A549 (cell line): ENCODE results near the gene ATP10B. TPM values are rescaled to one million over a fixed set of nuclear protein-coding genes. Genes with fewer than 3 reads are reported as not detected.

Source experiments
- ATAC-seq, 2 experiments: fragments of 200-7000 bp in 1 of 2; fragments of >200 bp in 1 of 2; cut with Nextera tagmentation in 1 of 2; cut with Tn5 transposase in 1 of 2; 3 replicates each; pipeline versions ENCODE4 v1.8.0 to v1.9.1; 2018 to 2020; ENCODE audit warnings: mild to moderate bottlenecking in 1 of 2, moderate library complexity in 1 of 2
- CTCF ChIA-PET: fragments of 300-600 bp; sonication (Branson Sonifier 250); formaldehyde crosslinking; extraction: SDS; loops from one replicate; lab custom pipeline; 2021; ENCODE audit warnings: antibody characterized with exemption, inconsistent platforms; lab: Yijun Ruan, JAX
- POLR2A ChIA-PET: fragments of 350-600 bp; formaldehyde crosslinking; extraction: SDS; loops from one replicate; lab custom pipeline; 2021; ENCODE audit warnings: antibody characterized with exemption, inconsistent platforms; lab: Yijun Ruan, JAX
- DNase-seq, 2 experiments: peaks; one replicate each; pipeline versions ENCODE4 v3.0.0 to v3.0.0-alpha.2; 2011 to 2016; ENCODE audit warnings: low read depth in 1 of 2, low spot score in 1 of 2
- FAIRE-seq: peaks from 2 replicates; lab custom pipeline; 2011; peaks lifted over from hg19 to GRCh38; lab: Jason Lieb, UNC
- H3K27ac ChIP-seq, 2 experiments: fragments of >200 bp; sonication (Bioruptor Twin); formaldehyde crosslinking; 3 replicates each; pipeline ENCODE4 v1.5.1; 2016 to 2017
- H3K4me1 ChIP-seq: fragments of >200 bp; sonication (Bioruptor Twin); formaldehyde crosslinking; 3 replicates; pipeline ENCODE4 v1.6.1; 2016
- H3K4me2 ChIP-seq: fragments of >200 bp; sonication (Bioruptor Twin); formaldehyde crosslinking; 3 replicates; pipeline ENCODE4 v1.6.1; 2016
- H3K4me3 ChIP-seq: fragments of >200 bp; sonication (Bioruptor Twin); formaldehyde crosslinking; 3 replicates; pipeline ENCODE4 v1.5.1; 2016
- H3K9me3 ChIP-seq: fragments of >200 bp; sonication (Bioruptor Twin); formaldehyde crosslinking; 3 replicates; pipeline ENCODE4 v1.6.1; 2016
- E2F6 ChIP-seq: IDR thresholded peaks from 2 replicates; pipeline ENCODE4 v1.6.1; 2012; ENCODE audit warnings: low read depth, borderline replicate concordance
- EHF ChIP-seq: fragments of 250-450 bp; sonication (Bioruptor Pico); IDR thresholded peaks from 2 replicates; pipeline ENCODE4 v1.5.0; 2020; ENCODE audit warnings: mild to moderate bottlenecking
- EHMT2 ChIP-seq: fragments of 200-600 bp; sonication (generic); IDR thresholded peaks from 2 replicates; pipeline ENCODE4 v1.6.1; 2016; ENCODE audit warnings: antibody characterized with exemption, low read depth, mild to moderate bottlenecking, moderate library complexity
- EP300 ChIP-seq, 2 experiments: fragments of >200 bp; sonication (Bioruptor Twin); formaldehyde crosslinking; IDR thresholded peaks; 2 replicates in 1 of 2; 3 replicates in 1 of 2; pipeline ENCODE4 v1.6.1; 2016 to 2017
- ESRRA ChIP-seq: fragments of 150-350 bp; IDR thresholded peaks from 2 replicates; pipeline ENCODE4 v1.6.1; 2014; ENCODE audit warnings: mild to moderate bottlenecking, low read length, borderline replicate concordance
- FOSL2 ChIP-seq, 2 experiments: fragments of 450-650 bp in 1 of 2; fragments of >200 bp in 1 of 2; sonication (Bioruptor Twin) in 1 of 2; formaldehyde crosslinking; IDR thresholded peaks; 2 replicates each; pipeline versions ENCODE4 v1.5.0 to v1.6.1; 2016 to 2020; ENCODE audit warnings: mild to moderate bottlenecking in 1 of 2, moderate library complexity in 1 of 2
- HMGXB4 ChIP-seq: fragments of 250-450 bp; sonication (Bioruptor Pico); IDR thresholded peaks from 2 replicates; pipeline ENCODE4 v1.5.0; 2021; ENCODE audit warnings: mild to moderate bottlenecking, moderate library complexity, borderline replicate concordance
- HOXB13 ChIP-seq: fragments of 250-450 bp; sonication (Bioruptor Pico); IDR thresholded peaks from 2 replicates; pipeline ENCODE4 v1.5.0; 2020; ENCODE audit warnings: low read depth, mild to moderate bottlenecking, moderate library complexity
- HOXB5 ChIP-seq: fragments of 250-450 bp; sonication (Bioruptor Pico); IDR thresholded peaks from 2 replicates; pipeline ENCODE4 v1.5.0; 2020; ENCODE audit warnings: mild to moderate bottlenecking, moderate library complexity
- KDM1A ChIP-seq: fragments of 200-600 bp; sonication (generic); IDR thresholded peaks from 2 replicates; pipeline ENCODE4 v1.6.1; 2016; ENCODE audit warnings: low read depth, mild to moderate bottlenecking
- MAFK ChIP-seq: fragments of 450-650 bp; IDR thresholded peaks from 2 replicates; pipeline ENCODE4 v1.6.1; 2014; ENCODE audit not compliant: partially characterized antibody
- NFE2L2 ChIP-seq: fragments of 150-350 bp; conservative IDR thresholded peaks from 2 replicates; pipeline ENCODE4 v1.6.1; 2014; ENCODE audit warnings: low read length
- POLR2AphosphoS2 ChIP-seq: conservative IDR thresholded peaks from 2 replicates; pipeline ENCODE4 v1.6.1; 2012; ENCODE audit warnings: low read length, improper control_type of control experiment, inconsistent platforms
- RARB ChIP-seq: fragments of 250-450 bp; sonication (Bioruptor Pico); IDR thresholded peaks from 2 replicates; pipeline ENCODE4 v1.8.0; 2021; ENCODE audit warnings: mild to moderate bottlenecking, moderate library complexity
- RNF2 ChIP-seq: fragments of 200-600 bp; sonication (generic); IDR thresholded peaks from 2 replicates; pipeline ENCODE4 v1.6.1; 2016; ENCODE audit warnings: low read depth, mild to moderate bottlenecking, antibody characterized with exemption, moderate library complexity, borderline replicate concordance
- SMC3 ChIP-seq: fragments of >200 bp; sonication (Bioruptor Twin); formaldehyde crosslinking; IDR thresholded peaks from 3 replicates; pipeline ENCODE4 v1.6.1; 2018; ENCODE audit warnings: inconsistent platforms
- USF2 ChIP-seq: fragments of 450-650 bp; IDR thresholded peaks from 2 replicates; pipeline ENCODE4 v1.6.1; 2014; ENCODE audit warnings: antibody characterized with exemption
- WGBS: methylation state at CpG from one replicate; pipeline ENCODE4 v1.1.6; 2017; ENCODE audit errors: missing lambda C conversion rate; 5-methylcytosine and 5-hydroxymethylcytosine counted together
- polyA plus RNA-seq, 4 experiments: library from polyadenylated mRNA; depleted of rRNA in 3 of 4; stranded (reverse); fragments of >200 nt; fragmentation: RNase III in 1 of 4; extraction: RNeasy Plus Mini Kit Qiagen cat#74134 plus additional on column Dnase treatment in 1 of 4; gene quantifications; 2 replicates in 3 of 4; 3 replicates in 1 of 4; pipeline ENCODE4 v1.2.3, GENCODE V29; 2011 to 2017
- TF ChIP-seq, protein P1 (sequence below): fragments of 250-450 bp; sonication (Bioruptor Pico); IDR thresholded peaks from 2 replicates; pipeline ENCODE4 v1.5.0; 2020; ENCODE audit warnings: low read depth, mild to moderate bottlenecking, moderate library complexity
- TF ChIP-seq, protein P2 (sequence below): fragments of >200 bp; sonication (Bioruptor Twin); formaldehyde crosslinking; IDR thresholded peaks from 3 replicates; pipeline ENCODE4 v1.5.1; 2016

The ATP10B gene
- polyA plus RNA-seq, 2 of the 4 experiments (the other 2 are of a cell fraction): not detected

DNA sequence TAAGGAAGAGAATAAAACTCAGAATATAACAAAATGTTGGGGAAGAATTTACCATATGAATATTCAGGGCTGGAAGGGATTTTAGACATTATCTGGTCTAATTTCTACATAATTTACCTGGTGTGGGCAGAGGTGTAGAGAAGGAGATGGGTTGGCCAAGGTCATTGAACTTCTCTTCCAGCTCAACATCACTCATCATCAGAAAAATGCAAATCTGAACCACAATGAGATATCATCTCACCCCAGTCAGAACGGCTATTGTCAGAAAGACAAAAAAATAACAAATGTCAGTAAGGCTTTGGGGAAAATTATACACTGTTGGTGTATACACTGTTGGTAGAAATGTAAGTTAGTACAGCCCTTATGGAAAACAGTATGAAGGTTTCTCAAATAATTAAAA, 308.6 kb downstream of the ATP10B start:
- FAIRE-seq (no peak), ATAC-seq (no peak), DNase-seq (no peak)
- ChIA-PET POLR2A (no interaction called here), CTCF (no interaction called here)
- TF ChIP-seq POLR2AphosphoS2: no peak
- TF ChIP-seq EP300 (IDR thresholded peaks at IDR 0.05): no peak
- TF ChIP-seq, protein P1, sequence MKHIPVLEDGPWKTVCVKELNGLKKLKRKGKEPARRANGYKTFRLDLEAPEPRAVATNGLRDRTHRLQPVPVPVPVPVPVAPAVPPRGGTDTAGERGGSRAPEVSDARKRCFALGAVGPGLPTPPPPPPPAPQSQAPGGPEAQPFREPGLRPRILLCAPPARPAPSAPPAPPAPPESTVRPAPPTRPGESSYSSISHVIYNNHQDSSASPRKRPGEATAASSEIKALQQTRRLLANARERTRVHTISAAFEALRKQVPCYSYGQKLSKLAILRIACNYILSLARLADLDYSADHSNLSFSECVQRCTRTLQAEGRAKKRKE (CRISPR knock-in tag): no peak
- no peak for TF ChIP-seq EHF (CRISPR knock-in tag)
- no peak for TF ChIP-seq RNF2
- no peak for TF ChIP-seq EHMT2
- Histone ChIP-seq H3K4me3 (no peak overlapping the region), H3K27ac (no peak overlapping the region), H3K4me1 (no peaks in the 10 kb centered on the region), H3K4me2 (no peak overlapping the region), H3K9me3 (no peaks in the 10 kb centered on the region)
- 6% methylated on average over 1 of the region's 1 CpG for WGBS

DNA sequence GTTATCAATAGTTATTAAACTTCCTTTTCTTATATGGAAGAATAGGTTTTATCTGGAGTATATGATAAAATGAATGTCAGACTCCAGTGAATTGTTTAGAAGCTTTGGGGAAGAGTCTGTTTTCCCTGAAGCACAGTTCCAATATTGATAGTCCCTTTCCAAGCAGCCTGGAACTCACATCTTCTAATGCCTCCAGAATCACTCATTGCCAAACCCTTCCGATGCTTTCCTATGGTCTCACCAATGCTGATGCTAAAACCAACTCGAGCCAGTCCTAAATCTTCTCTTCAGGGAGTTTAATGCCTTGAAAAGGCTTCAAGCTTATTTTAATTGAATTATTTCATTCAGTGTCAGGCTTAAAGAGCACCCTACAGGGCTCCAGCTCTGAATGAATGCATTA, 309.2 kb downstream of the ATP10B start:
- Histone ChIP-seq H3K4me2 (no peak overlapping the region), H3K4me3 (no peak overlapping the region), H3K9me3 (no peaks in the 10 kb centered on the region), H3K4me1 (no peaks in the 10 kb centered on the region), H3K27ac (no peak overlapping the region)
- ChIA-PET POLR2A (no interaction called here), CTCF (interaction anchor here (1.2 kb wide), 1 partner anchor 104 kb away, joined by 4 read pairs; no protein-coding TSS in a partner anchor)
- no peak for DNase-seq
- TF ChIP-seq, protein P2, sequence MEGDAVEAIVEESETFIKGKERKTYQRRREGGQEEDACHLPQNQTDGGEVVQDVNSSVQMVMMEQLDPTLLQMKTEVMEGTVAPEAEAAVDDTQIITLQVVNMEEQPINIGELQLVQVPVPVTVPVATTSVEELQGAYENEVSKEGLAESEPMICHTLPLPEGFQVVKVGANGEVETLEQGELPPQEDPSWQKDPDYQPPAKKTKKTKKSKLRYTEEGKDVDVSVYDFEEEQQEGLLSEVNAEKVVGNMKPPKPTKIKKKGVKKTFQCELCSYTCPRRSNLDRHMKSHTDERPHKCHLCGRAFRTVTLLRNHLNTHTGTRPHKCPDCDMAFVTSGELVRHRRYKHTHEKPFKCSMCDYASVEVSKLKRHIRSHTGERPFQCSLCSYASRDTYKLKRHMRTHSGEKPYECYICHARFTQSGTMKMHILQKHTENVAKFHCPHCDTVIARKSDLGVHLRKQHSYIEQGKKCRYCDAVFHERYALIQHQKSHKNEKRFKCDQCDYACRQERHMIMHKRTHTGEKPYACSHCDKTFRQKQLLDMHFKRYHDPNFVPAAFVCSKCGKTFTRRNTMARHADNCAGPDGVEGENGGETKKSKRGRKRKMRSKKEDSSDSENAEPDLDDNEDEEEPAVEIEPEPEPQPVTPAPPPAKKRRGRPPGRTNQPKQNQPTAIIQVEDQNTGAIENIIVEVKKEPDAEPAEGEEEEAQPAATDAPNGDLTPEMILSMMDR: no peak
- TF ChIP-seq HMGXB4 (no peak), FOSL2 (IDR thresholded peaks at IDR 0.05) (no peak), FOSL2 (CRISPR knock-in tag; IDR thresholded peaks at IDR 0.05) (no peak)
- no peak for FAIRE-seq
- ATAC-seq: no peak
- 8% methylated on average over 2 of the region's 2 CpGs for WGBS

- ATAC-seq (no peak), DNase-seq (no peak), FAIRE-seq (no peak)
- CTCF ChIA-PET: interaction anchor here (1.2 kb wide), 1 partner anchor 104 kb away, joined by 4 read pairs; no protein-coding TSS in a partner anchor
- 17% methylated on average over 4 of the region's 4 CpGs for WGBS
- no peaks in the 10 kb centered on the region for H3K4me1 ChIP-seq
- H3K4me2 ChIP-seq: no peak overlapping the region
- POLR2A ChIA-PET: no interaction called here
- H3K4me3 ChIP-seq: no peak overlapping the region
- H3K9me3 ChIP-seq: no peaks in the 10 kb centered on the region
- no peak overlapping the region for H3K27ac ChIP-seq
- TF ChIP-seq KDM1A (no peak), NFE2L2 (no peak), MAFK (no peak), SMC3 (no peak), RARB (CRISPR knock-in tag) (no peak), USF2 (no peak), HOXB13 (CRISPR knock-in tag) (no peak), ESRRA (no peak), HOXB5 (CRISPR knock-in tag) (no peak), E2F6 (no peak)
- TF ChIP-seq, protein P2: no peak
Measured at GRCh38 chr5:160542281-160542680, 309.7 kb downstream of the ATP10B start.
